Stimulated activated CD8-positive, alpha-beta memory T cell treated with anti-CD3 and anti-CD28 coated beads, Interleukin-12 subunit alpha, Interleukin-12 subunit beta, amount 100 ng/mL, for 1 hour (primary cell): ENCODE data around the gene KIAA0513.
"Not testable (repeated sequence)": the region's sequence is repeated elsewhere in the genome, so short reads cannot be mapped to it uniquely, and the experiment has no call there.

Source experiments
- DNase-seq: peaks from one replicate; pipeline ENCODE4 v3.0.0-alpha.2; 2020; ENCODE audit warnings: low read depth

Gene KIAA0513

DNA sequence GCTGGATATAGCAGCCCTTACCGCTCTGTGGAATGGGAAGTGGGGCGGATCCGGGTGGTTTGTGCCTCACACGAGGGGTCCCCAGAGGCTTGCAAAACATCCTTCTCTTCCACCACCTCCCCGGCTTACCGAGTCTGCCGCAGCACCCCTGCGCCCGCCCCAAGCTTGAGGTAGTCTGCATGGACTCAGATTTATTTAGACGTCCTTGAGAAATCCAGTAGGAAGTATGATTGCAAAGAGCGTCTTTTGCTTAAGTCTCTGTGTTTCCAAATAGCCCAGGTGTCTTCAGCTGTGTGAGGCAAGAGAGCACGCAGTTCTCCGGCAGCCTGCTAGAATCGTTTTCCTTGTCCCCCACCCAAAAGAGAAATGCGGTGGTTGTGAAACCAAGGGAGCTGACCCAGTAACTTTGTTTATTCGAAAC is 2.4 kb downstream of the KIAA0513 start:
- no peak for DNase-seq

DNA sequence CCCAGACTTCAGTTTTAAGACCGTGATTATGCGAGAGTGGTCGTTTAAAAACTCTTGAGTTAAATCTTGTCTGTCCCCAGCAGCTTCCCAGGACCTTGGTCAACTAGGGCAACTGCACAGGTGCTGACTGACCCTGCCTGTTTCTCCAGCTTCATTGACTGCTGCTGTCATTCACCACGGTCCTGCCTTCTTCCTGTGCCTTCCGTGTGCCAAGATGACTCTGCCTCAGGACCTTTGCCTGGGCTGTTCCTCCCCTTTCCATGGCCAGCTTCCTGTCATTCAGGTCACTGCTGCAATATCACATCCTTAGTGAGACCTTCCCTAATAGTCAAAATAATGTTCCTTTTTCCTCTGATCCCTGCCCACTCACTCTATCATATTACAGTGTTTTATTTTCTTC is 3.9 kb downstream of the KIAA0513 start:
- DNase-seq: no peak

DNA sequence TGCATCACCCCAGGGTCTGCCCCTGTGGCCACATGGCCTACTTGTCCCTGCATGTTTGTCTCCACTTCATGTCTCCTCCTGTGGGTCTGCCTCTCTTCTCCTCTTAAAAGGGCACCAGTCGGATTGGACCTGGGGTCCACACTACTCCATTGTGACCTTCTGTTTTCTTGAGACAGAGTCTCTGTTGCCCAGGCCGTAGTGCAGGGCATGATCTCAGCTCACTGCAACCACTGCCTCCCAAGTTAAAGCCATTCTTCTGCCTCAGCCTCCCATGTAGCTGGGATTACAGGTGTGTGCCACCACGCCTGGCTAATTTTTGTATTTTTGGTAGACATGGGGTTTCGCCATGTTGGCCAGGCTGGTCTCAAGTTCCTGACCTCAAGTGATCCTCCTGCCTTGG is 4.6 kb downstream of the KIAA0513 start:
- DNase-seq: not testable (repeated sequence)

DNA sequence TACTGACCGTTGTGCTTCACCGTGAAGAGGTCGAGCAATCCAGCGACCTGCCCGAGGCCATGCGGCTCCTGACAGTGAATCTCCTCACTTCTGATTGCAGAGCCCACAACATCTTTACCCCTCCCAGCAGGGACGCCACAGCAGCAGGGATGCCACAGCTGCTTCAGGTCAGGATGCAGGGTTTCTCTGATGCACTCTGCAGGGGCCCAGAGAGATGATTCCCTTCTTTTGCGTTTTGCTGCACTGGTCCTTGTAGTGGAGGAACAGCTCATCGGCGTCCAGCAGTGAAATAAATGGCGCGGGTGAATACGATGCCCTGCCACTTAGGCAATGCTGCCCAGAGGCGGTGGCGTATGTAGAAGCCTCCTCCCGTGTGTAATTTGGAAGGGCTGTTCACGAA is 5.6 kb downstream of the KIAA0513 start:
- DNase-seq: no peak

DNA sequence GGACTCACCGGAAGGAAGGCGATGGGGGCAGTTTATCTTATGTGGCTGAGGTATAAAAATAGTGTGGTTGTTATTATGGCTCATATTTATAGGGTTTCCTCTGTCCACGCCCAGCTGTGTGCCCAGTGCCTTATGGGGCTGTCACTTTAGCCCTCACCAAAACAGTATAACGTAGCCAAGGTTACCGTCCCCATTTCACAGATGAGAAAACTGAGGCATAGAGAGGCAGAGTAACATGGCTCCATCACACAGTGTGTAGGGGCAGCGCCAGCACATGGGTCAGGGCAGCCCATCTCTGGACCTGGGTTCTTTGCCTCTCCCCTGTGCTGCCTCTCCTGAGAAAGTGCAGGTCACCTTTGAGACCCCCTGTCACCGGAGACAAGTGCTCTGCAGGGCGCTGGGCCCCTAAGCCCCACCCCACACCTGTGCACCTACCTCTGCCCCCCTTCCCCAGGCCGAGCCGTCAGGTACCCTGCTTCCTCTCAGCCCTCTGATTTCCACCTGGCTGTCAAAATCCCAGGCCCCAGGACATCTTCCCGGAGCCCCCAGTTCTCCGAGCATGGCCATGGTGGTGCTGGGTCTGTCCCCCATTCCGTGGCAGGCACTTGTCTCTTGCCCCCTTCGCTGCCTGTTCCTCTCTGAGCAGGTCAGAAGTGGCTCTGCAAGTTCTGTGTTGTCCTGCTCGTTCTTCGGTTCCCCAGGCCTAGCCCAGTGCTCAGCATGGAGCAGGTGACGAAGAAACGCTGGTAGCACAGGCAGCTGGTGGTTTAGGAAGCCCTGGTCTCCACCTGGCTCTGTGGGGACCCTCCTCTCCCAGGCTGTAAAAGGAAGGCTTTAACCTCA is 7.2 kb downstream of the KIAA0513 start:
- no peak for DNase-seq

DNA sequence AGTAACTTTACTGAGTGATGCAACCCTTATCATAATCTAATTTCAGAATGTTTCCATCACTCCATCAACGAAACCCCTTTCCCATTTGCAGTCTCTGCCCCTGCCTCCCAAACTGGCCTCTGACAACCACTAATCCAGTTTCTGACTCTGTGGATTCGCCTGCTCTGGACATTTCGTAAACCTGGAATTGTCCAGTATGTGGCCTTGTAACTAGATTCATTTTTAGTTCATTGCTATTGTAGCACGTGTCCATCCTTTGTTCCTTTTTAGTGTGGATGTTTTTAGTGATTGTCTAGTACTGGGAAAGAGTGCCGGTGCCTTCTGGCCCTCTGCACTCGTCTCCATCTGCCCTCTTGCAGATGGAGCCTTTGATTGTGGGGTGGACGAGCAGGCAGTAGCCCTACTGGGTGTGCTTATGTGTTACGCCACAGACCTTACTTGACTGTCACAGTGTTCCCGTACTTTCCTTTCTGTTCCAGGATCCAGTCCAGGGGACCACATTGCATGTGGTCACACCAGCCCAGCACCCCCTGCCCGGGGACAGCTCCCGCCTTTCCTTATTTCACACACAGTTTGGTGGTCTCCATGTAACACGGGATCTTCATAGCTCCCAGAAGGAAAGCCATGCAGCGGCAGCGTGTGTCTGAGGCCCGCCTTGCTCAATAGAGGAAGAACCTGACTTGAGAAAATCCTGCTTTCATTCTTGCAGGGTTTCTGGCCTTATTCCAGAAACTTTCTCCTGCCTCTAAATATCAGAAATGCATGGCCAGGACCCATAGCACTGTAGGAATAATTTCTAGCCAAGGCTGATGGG is 8.8 kb downstream of the KIAA0513 start:
- DNase-seq: no peak

DNA sequence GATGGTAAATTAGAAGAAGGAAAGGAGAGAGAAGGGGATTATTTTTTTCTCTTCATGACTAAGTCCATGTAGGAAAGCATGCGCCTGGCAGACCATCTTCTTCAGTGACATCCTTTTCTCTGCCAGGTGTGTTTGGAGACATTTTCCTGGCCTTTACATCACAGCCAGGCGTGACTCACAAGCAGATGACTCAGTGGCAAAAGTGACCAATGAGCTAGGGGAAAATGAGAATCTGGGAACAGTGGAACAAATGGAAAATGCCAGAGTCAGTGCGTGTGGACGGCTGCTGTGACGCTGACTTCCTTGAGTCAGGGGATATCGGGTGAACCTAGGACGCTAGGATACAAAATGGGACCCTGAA is 9.4 kb downstream of the KIAA0513 start:
- DNase-seq: no peak

DNA sequence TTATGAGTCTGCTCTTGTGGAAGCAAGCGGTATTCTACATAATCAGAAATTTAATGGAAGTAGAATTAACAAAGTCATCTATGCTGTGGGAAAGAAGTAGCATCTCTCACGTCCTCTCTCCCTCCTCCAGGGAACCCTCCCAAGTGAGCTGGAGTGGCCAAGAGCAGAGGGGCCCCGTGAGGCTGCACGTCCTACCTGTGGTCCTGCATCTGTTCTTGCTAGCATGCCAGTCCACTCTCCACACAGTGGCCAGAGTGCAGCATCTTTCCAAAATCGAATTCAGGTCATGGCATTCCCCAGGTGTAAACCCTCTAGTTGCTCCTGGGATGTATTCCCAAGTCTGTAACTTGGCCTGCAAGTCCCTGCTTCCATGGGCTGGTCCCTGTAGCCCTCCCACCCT is 10.1 kb downstream of the KIAA0513 start:
- no peak for DNase-seq

DNA sequence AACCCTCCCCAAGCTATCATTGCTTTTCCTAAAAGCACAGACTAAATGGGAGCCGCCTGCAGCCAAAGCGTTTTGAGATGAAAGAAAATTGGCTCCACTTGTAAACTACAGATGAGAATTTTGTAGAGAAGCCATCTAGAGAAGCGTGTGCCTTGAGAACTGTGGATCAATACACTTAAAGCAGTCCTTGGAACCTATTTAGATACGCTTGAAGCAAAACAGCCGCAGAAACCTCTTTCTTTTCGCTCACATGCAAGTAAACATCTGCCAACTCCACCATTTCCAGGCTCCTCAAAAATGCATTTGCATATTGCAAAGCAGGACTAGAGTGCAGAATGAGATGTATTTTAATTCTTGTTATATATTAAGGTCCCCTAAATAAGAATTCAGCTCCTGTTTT is 13.1 kb downstream of the KIAA0513 start:
- no peak for DNase-seq

DNA sequence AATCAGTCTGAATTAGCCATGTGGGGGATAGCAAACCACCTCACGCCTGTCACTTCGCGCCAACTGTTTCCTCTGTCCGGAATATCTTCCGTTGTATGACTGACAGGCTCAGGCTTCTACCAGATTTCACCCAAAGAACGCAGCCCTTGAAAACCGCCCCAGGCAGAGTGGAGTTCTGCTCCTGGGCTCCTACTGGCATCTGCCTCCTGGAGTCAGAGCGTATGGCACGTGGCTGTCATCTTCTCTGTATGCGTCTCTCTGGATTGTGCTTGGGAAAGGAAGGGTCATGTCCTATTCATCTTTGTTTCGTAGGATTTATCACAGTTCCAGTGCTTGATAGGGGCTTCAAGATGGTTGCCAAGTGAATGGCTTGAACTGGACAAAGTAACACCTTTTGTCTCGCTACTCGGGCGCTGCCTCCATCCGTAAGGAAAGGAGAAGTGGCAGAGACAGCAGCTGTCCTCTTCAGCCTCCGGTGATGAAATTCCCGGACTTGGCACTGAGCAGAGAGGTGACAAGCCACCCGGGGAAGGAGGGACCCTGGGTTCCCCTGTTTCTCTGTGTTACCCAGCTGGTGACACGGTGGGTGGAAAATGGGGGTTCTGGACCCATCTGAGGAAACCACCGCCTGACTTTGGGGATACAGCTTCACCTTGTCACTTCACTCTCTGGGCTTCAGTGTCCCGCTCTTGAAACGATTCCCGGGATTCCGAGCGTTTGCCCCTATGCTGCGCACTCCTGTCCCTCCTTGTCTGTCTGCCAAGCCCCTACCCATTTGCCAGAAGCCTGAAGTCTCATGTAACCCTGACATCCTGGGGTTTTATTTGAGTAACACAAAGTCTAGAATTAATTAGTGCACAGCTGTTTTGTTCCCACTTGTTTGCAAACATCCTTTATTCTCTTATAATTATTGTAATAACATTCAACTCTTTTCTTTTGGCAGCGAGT is 13.9 kb downstream of the KIAA0513 start:
- DNase-seq: no peak

DNA sequence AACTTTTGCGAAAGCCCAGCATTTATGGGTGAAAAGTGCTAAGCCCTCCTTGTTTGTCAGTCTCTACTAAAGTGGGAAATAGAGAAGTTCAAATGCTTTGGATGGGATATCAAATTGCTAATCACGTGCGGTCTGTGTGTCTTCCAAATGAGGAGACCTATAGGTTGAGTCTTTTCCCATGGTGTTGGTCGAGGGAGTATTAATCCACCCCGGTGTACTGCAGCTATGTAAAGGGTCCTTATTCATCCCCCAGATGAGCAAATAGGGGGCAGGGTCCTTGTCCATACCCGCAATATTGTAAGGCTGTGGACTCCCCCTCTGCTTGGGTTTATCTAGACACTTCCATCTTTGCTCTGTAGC is 14.6 kb downstream of the KIAA0513 start:
- DNase-seq: no peak

DNA sequence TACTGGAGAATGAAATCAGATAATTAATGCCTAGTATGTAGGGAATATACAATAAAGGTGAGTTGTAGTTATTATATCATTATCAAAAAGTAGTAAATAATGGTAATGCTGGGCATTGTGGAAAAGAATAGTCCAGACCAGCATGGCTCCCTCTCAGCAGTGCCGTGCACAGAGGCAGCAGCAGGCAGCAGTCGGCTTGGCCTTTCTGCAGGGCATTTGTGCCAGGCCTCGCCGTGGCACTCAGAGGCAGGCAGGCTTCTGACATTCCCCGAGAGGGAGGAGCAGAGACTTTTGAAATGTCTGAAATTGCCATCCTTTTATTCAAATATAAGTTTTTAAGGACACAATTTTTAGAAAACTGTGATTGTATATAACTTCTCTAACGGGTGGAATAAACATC is 15.0 kb downstream of the KIAA0513 start:
- DNase-seq: no peak

DNA sequence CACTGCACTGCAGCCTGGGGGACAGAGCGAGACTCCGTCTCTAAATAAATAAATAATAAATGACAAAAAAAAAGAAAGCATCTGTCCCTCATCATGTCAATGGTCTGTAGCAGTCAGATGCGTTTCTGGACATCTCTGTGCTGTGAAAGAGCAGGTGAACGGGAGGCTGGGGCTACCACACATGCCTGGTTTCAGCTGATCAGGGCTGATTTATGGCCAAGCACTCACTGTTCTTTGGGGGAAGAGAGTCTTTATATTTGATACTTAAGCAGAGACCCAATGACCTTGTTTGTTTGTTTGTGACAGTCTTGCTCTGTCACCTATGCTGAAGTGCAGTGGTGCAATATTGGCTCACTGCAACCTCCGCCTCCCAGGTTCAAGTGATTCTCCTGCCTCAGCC is 17.5 kb downstream of the KIAA0513 start:
- no peak for DNase-seq

DNA sequence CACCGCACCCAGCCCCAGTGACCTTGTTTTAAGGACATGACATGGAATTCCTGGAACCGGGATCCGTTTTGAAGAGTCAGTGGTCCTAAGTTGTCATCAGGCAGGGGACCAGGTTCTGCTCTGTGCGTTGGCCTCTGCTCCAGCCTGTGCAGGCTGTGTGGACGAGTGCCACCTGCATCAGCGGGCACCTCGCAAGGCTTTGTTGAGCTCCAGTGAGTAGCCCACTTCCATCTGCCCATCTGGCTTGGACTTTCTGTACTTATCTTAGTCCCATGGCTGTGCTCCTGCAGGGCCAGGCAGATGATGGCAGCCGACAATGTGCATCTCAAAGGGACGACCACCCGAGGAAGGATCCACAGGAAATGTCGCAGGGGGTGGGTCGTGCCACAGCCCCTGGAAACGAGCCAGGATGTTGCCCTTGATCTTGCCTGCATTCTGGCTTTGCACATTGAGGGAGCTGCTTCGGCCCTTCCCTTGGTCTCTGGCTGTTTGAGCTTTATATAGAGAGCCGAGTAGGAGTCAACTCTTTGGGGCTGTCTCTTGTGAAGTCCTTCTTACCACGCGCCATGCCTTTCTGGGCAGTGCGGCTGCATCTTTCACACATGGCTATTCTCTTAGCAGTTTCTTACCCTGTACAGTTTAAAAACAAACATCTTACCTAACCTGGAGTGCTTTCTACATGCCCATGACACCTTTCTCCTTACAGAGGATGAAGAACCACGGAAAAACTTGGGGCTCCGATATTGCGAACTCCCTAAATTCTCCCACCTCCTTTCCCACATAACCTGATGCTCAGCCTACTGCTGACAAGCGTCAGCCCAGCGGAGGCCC is 18.3 kb downstream of the KIAA0513 start:
- no peak for DNase-seq

DNA sequence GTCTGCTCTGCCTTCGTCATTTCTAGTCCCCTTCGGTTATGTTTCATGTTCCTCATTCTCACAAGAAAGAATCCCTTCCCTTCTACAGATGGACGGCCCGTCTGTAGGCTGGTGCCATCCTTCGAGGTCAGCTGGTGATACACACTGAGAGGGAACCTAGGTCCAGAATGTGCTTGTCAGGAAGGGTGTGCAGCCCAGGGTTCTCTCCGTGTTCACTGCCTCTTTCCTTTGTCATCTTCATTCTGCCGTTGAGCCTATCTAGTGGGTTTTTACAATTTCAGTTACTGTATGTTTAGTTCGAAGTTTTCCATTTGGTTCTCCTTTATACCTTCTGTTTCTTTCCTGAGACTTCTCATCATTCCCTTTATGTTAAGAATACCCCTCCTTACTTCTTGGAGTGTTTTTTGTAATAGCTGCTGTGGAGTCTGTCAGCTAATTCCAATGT is 18.9 kb downstream of the KIAA0513 start:
- DNase-seq: no peak

DNA sequence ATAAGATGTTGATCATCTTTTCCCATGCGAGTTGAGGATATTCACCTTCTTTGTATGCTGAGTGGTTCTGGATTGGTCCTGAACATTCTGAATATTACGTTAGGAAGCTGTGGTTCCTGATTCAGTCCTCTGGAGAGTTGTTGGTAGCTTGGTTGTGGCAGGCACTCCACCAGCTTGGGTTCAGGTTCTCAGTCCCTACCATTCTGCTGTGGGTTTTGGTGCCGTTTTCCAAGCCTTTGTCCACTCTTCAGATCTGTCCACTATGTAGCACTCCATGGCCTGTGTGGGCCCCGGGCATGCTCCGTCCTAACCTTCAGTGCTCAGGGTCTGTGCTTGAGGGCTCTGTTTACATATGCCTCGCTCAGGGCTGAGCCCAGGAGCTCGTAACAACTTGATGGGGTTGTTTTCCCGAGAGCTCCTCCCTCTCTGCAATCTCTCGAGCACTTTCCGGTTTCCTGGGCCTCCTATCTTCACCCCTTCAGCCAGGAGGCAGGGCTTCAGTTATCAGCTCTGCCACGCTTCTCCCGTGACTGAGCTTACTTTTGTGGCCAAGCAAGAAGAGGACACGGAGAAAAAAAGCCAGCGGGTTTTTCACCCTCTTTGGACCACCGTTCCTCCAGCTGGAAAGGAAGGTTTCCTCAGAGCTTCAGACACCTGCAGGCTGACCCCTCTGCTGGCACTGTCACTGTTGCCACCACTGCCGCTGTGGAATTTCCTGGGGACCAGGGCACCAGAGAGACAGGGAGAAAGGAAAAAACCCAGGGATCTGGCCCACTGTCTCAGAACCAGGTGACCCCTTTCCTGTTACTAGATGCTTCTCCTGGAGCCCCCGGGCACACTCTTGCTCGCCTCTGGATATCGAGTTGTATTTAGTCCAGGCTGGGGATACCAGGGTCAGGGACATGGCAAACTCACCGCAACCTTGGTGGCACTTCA is 19.6 kb downstream of the KIAA0513 start:
- no peak for DNase-seq

DNA sequence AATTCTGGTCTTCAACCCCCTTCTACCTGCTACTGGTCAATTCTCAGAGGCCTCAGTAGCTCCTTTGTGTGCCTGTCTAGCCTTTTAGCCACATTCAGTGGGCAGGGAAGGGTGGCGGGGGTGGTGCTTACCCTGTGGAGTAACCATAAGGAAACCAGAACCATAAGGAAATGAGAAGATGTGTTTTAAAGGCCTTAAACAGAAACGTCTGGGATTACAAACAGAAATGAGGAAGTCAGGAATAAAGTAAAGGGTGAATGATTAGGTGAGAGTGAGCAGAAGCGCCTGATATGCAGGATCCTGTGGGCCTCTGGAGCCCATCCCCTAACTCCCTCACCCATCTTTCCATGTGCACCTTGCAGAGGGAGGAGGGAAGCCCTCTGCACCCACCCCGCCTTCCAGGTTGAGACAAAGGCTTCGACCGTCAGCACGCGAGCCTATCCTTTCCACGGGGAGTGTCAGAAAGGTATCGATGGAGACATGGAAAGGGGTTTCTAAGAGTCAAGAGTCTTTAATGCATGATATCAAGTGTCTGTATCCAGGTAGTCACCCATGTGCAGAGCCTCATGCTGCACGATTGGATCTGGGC is 20.4 kb downstream of the KIAA0513 start:
- DNase-seq: no peak

DNA sequence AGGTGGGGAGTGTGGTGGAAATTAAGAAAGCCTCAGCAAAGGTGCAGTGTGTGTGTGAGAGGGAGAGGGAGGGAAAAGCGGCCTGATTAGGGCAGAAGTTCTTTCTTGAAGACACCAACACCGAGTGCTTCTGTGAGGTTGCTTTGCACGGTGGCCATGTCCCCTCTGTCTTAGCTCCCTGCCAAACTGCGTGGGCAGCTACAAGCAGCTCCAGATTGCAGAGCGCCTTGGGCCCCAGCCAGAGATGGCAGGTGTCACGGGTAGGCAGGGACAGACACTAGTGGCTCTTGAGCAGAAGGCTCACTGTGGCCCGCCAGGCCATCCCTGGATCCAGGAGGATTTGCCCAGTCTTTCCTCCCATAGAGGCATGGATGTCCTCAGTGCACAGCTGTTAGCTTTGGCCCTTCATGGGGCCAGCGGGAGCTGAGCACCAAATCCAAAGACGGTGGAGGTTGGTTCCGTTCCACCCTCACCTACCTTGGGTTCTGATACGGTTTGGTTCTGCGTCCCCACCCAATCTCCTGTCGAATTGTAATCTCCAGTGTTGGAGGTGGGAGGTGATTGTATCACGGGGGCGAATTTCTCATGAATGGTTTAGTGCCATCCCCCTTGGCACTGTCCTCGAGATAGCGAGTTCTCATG is 21.4 kb downstream of the KIAA0513 start:
- DNase-seq: no peak

DNA sequence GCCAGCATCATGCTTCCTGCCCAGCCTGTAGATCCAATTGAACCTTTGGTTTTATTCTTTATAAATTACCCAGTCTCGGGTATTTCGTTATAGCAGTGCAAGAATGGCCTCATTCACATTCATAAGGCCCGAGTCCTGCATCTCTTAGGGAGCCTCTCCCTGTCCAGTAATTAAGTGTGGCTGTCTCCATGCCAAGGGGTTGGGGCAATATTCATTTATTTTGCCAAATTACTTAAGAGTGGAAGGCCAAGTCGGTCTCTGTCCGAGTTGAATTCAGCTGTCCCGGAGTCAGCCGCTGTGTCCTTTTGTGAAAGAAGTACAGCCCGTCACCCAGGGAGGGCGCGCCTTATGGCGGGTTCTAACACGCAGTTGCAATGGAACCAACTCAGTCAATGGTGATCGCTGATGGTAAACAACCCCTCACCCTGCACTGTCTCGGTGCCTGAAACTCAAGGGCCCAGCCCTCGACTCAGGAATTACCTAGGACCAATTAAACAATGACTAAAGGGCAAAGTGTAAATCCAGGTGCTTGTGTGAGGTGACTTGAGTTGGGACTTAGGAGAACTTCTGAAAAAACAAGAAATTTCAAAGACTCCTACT is 22.2 kb downstream of the KIAA0513 start:
- DNase-seq: no peak
